GM21529 (cell line): ENCODE data around the gene PPP2R2C.

Experiments used
- ATAC-seq: cut with Tn5 transposase; IDR thresholded peaks from one replicate; pipeline ENCODE4 v1.9.1; 2021; ENCODE audit not compliant: unreplicated experiment

Gene PPP2R2C

DNA sequence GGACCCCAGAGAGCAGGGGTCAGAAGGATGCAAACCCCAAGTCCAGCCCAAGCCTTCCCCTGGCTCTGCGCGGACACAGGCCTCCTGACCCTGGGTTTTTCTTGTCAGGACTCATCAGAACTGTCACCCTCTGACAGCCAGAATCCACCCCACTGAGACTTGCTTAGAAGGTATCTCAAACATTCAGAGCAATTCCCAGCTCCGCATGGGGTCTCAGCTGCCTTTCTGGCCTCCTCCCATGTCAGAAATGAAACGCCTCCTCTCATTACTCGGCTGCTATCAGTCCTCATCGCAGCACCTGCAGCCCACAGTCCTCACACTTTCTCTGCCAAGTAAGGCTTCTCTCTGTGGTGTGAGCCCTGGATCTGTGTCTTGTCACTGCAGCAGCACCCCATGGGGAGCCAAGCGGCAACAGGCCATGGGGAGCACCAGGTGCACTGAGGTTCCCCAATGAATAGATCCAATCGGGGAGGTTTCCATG, 105.0 kb downstream of the PPP2R2C start:
- ATAC-seq, result no peak

DNA sequence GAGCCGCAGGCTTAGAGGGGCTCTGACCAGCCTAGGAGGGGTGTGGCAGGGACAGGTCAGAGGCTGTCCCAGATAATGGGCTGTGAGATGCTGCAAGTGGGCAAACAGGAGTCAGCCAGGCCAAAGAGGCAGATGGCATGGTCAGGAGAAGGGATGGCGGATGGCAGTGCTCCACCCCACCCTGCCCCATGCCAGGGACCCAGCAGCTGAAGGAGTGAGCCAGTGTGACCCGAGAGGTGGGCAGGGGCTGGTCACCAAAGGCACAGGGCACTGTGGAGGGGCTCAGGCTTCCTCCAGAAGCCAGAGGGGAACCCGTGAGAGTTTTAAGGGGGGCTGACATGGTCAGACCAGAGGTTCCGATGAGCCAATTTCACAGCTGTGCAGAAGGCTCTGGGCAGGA, 105.8 kb downstream of the PPP2R2C start:
- ATAC-seq, result no peak

DNA sequence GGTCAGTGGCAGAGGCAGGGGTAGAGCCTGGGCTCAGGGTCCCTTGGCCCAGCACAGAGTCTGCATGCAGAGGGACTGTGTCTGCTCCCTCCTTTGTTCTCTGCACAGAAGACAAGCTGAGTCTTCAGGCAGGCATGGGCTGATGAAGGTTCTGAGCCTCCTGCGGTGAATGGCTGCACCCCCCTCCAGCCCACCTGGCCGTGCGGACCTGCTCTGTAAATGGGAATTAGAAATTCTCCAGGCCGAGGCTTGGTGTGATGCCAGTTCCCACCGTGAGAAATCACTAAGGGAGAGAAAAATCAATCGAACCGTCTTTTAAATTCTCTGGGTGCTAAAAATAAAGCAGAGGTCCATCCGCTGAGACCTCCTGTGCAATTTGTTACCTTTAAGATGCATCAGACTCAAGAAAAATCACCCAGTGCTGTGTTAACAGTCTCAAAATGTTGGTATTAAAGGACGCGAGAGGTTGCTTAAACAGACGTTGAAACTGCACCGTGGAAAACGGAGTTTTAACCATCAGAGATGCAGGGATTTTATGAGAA, 106.8 kb downstream of the PPP2R2C start:
- no peak for ATAC-seq

DNA sequence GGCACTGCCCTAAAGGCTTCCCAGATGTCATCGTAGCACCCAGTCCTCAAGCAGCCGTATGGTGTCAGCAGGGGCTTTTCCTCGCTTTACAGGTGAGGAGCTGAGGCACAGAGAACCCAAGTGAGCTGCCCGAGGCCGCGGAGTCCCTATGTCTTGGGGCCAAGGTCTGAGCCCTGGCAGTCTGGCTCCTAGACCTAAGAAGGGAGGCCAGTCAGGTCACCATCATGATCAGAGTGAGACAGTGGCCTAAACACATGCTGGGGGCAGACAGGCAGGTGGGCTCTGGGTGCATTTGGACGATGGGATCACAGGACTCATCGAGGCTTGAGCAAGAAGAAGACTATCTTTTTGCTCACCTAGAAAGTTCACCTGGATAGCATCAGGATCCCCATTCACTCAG, 107.8 kb downstream of the PPP2R2C start:
- no peak for ATAC-seq

DNA sequence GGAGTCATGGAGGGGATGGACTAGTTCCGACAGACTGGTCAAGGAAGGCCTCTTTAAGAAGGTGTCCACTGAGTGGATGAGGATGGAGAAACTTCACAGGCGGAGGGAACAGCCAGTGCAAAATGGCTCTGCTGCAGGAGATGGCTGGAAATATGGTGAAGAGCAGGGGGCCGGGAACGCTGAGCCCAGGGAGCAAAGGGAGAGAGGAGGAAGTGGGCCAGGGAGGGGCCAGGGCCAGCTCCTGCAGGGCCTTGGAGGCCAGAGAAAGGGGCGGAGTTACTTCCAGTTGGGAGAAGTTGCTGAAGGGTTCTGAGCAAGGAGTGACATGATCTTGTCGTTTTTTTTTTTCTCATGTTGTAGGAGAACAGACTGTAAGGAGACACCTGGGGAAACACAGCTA, 108.3 kb downstream of the PPP2R2C start:
- no peak for ATAC-seq

DNA sequence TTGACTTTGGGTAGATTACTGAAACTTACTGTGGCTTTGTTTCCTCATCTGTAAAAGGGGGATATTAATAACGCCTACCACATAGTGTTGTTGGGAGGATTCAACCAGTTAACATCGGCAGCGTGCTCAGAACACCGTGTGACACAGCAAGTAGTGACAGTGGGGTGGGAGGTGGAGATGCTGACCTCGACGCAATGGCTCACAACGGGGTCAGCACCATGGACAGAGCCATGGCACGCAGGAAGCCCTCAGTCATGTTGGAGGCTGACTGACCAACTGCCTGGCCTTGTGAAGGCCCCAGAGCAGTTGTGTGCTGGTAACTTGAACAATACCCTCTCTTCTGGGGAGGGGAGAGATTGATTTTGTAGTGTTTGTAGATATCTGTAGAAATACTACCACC, 109.5 kb downstream of the PPP2R2C start:
- ATAC-seq, result no peak

DNA sequence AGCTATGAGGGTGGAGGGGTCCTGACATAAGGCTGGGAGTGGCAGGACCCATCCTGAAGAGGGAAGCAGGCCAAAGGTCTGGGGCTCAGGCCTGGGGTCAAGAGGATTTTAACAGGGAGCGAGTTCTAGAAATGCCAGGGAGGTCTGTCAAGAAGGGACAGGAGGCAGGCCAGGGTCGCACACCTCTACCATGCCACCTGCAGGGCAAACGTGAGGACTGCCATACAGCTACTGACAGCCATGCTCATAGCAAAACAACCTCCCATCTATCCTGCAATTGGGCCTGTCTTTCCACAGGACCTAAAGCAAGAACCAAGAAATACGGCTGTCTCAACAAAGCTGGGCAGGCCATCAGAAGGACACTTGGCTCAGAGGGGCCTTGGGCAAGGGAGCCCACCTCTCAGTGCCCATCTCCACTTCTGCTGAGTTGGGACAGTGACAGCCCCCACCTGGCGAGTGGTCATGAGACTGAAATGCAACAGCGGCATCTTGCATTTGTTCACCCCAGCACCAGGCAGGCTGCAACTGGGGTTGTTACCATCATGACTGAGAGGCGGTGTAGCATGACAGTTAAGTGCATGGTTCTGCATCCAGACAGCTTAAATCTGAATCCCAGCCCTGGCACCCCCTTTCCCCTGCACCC, 110.0 kb downstream of the PPP2R2C start:
- no peak for ATAC-seq

DNA sequence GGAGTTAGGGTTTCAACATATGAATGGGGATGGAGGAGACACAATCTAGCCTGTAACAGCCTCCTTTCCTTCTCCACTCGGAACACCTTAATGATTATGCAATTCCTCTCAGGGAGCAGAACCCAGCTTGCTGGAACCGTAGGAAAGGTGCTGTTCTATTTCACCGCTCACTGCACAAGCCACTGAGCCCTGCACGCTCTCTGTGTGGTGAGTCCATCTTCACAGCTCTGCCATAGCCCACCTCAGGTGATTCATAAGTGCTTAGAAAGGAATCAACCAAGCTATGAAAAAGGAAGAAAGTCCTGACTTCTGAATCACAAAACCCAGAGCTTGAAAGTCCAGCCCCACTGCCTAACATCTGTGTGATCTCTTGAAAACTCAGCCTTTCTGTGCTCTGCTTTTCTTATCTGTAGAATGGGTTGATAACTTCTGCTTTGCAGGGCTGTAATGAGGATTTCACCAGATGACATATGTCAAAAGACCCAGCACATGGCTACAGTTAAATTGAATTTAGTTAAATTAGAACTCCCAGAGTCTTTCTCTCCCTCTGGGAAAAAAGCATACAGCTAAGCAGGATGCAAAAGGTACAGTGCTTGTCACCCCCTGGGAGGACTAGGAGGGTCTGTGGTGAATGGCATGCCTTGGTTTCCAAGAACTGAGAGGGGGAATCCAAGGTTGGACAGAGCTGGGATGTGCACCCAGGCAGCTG, 111.2 kb downstream of the PPP2R2C start:
- no peak for ATAC-seq

DNA sequence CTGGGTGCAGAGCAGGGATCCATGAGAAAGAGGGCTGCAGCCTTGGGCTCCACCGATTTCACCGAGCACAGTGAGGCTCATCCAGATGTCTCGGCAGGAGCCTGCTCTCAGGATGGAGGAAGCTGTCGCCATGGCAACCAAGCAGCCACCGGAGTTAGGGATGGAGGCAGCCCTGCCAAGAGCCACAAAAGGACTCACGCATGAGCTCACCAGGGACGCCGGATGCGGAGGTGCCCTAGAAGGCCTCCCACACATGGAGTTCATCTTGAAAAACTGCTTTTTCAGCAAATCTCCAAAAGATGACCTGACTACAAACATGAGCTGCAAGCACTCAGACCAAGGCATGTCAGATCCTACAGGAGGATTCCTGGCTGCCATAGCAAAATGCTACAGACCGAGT, 112.0 kb downstream of the PPP2R2C start:
- ATAC-seq, result no peak

DNA sequence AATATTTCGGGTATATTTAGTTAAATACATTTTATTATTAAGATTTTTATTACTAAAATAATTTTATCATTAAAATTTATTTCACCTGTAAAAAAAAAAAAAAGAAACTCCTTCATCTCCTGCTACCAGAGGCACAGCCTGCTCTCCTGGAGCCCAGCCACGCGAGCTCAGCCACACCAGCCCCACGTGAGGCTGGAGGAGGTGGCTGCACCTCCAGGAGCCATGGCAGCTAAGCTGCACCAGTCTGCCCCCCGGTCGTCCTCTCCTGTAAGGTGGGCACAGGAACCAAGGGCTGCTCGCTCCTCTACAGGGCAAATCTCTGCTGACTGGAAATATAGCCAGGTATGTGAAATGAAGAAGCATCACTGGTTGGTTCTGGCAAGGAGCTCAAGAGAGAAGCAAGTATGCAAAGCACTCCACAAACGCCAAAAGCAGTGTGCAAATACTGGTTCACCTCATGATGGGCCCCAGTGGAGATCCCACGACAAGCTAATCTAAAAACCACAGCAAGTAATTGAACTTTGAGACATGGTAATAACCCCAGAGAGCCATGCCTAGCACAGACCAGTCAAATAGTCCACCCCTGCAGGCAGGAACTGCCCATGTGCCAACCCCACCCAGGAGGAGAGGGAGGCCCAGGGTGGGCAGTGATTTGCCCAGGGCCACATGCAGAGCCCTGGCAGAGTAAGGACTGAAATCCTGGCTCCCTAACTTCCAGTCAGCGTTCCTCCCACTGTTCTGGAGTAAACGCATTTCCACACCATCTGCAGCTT, 112.7 kb downstream of the PPP2R2C start:
- ATAC-seq, result no peak

DNA sequence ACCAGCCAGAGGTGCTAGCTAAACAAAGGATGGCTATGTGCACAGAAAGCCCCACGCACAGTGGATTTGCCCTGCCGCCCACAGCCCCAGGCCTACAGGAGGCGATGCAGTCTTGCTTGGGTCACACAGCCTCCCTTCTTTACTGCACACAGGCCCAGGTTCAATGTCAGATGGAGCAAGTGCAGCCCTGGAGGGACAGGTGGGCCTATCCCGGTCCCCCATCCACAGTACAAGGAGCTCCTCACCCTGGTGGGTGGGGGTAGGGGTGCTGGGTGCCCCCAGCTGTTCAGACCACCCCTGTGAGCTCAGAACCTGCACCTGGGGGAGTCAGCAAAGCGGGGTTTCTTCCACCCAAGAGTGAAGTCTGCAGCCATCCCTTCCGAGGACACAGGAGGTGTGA, 114.9 kb downstream of the PPP2R2C start:
- no peak for ATAC-seq

DNA sequence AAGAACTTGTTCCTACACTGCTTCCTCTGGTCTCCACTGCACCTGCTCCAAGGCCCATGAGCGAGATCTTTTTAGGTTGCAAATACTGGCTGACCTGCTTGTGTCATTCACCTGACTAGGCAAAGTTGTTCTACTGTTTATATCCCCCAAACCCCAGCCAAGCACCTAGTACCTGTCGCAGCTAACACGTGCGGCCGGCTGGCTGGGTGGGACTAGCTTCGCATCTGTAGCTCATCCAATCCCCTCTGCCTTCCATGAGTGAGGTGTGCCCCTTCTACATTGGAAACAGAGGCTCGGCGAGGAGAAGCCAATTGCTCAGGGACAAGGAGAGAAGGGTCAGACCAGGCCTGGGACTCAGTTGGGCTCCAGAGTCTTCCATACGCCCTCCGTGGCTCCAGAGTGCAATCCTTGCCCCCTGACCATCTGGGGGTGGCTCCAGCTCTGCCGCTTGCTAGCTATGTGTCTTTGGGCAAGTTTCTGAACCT, 116.3 kb downstream of the PPP2R2C start:
- no peak for ATAC-seq

DNA sequence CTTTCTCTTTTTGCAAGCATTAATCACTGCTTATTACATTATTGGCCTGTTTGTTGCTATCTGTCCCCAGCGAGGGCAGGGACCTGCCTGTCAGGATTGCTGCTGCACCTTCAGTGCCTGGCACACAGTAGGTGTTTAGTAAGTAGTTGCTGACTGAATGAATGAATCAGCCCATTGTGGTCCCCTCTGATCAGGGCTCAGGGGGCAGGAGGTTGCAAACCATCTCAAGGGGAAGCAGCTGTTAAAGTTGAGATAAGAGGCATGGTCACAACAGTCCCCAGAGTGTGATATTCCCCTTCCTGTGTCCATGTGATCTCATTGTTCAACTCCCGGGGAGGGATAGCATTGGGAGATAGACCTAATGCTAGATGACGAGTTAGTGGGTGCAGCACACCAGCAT, 117.4 kb downstream of the PPP2R2C start:
- ATAC-seq, result no peak

DNA sequence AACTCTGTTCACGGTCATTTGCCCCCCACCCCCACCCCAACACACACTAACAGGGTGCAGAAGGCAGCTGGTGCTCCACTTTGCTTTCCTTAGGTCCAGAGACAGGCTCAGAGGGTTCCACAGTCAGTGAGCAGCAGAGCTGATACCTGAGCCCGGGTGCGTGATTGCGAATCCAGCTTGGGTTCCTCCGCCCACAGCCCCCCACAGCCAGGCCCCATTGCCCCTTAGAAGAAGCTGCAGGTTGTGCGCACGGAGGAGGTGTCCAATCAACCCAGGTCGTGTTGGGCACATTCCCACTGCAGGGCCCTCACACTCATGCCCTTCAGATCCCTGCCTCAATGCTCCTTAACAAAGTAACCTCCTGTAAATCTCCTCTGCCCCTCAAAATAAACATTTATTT, 117.8 kb downstream of the PPP2R2C start:
- ATAC-seq, result no peak

DNA sequence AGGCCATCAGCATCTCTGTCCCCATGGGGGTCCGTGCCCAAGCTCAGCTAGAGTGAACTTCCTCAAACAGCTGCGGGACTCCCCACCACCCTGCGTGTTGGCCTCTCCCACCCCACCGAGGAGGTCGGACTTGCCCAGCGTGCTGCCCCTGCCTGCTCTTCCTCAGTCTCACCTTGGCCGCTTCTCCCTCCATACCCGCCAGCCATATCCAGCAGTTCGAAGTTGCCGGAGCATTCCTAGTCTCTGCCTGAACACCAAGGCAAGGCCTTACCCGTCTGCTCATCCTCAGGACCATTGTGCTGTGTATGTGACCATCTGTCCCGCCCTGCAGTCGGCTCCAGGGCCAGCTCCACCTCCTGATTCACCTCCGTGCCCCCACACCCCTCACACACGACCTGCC, 118.3 kb downstream of the PPP2R2C start:
- no peak for ATAC-seq

DNA sequence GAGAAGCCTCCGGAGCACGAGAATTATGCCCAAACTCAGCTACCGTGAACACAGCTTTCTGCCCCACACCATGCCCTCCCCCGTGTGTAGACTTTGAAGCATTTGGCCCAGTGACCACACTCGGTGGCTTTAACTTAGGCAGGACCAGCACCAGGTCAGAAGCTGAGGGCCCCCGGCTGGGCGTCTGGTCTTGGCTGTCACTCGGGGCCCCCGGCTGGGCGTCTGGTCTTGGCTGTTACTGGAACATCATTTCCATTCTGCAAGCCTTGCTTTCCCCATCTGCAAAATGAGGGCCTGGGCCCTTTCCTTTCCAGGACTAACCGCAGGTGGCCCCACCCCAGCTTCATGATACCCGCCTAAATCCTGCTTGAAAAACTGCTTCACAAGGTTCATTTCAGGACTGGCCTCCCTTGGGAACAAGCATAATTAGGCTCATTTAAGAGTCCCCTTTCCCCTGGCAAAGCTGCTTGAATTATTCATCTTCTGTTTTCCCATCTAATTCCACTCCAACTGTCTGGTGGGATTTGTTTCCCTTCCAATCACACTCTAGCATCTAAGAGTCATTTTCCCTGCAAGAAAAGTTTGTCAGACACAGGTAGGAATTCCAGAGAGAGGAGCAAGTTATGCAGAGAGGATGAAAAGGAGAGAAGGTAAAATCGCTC, 120.3 kb downstream of the PPP2R2C start:
- ATAC-seq, result no peak

DNA sequence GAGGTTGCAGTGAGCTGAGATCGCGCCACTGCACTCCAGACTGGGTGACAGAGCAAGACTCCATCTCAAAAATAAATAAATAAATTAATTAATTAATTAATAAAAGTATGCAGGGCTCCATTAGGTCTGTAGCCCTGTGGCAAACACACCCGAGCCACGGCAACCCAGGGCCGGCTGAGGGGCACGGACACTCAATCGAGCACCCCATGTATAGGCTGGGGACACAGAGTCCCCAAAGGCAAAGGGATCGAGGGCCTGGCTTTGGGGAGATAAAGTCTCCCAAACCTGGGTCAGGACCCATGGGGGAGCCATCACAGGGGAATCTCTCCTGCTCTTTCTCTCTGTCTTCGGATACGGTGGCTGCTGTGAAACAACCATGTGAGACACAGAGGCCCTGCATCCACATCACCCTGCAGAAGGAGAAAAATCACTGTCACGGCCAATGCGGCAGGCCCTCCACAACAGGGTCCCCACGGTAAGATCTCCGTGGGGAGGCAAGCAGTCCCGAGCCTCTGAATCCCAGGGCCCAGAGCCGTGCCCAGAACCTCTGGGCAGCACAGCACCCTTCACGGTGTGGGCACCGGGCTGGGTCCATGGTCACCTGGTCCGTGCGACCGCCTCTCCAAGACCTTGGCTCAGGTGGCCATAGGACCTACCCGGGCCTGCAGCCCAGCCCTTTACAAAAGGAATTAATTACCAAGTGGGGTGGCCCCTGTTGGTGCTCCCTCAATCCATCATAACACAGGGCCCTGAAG, 121.0 kb downstream of the PPP2R2C start:
- no peak for ATAC-seq

DNA sequence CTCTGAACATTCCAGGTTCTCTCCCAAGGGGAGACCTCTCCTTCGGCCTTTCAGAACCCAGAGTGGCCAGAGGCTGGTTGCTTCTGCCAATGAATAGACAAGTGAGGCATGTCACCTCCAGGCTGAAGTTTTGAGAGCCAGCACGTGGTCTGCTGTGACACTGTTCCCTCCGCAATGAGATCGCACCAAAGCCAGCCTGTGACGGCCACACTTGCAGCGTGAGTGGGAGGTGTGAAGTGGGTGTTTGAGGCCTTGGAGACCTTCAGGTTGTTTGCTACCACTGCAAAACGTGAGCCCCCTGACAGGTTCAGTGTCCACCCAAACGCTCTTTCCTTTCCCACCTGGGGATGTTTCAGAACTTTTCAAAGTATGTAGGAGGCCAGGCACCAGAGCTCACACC, 121.8 kb downstream of the PPP2R2C start:
- no peak for ATAC-seq

DNA sequence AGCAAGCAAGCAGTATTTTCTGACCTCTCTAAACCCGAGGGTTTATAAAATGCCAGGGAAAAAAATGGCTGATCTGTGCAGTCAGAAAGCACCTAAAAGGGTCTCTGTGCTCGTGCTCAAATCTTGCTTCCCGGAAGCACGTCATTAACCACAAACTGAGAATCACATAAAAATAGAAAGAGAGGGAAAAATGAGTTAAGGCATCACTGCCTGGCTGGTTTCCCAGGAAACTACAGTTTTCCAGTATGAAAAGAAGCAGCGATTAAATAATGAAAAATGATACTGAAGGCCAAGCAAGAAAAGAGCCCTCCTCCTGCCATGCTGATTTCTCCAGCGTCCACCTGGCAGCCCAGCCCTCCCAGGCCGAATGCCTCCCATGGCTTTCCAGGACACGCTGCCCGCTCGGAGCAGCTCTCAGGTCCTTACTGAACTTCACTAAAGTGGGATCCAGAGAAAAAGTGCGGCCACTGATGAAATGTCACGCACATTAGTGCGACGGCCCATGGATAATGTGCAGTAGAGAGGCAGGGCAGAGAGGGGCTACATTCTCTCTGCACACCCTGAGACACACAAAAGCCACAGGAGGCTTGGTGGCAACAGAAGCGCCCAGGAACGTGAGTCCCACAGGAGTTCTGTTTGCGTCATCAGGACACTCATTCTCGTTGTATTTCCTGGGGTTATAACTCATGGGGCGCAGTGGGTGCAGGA, 122.4 kb downstream of the PPP2R2C start:
- no peak for ATAC-seq

DNA sequence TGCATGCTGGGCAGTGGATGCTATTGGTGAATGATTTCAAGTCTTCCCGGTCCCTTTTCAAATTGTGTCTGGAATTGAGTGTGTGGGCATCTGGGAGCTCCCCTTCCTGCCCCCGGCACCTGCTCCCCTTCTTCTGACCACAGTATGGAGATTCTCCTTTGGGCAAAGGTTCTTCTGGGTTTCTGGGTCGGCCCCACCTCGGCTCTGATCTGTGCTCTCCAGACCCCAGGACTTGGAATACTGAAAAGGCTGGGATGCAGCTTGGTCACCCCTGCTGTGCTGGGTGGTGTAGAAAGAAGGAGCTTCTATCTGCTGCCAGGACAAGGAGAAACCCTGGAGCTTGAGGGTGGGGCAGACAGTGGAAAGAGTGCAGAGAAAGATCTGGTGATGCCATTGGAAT, 124.0 kb downstream of the PPP2R2C start:
- no peak for ATAC-seq
